HG03139 (cell line): Measurements from ENCODE around the gene OXLD1.

Source experiments
- ATAC-seq: cut with Tn5 transposase; IDR thresholded peaks from one replicate; pipeline ENCODE4 v1.9.1; 2021; ENCODE audit not compliant: unreplicated experiment

The OXLD1 gene

GRCh38 chr17:81666342-81667191, at the start of gene OXLD1, which contains the start of gene CCDC137:
OXLD1 (minus strand) TSS chr17:81666605; CDS start chr17:81666577, 28 bp downstream.
CCDC137 (plus strand) TSS chr17:81666737; CDS start chr17:81666767, 30 bp downstream.
- peak; percentile 95 for ATAC-seq

GRCh38 chr17:81715107-81715871, 48.9 kb upstream of the OXLD1 start:
- no peak for ATAC-seq

GRCh38 chr17:81714412-81715106, 48.2 kb upstream of the OXLD1 start:
- ATAC-seq: no peak

- ATAC-seq: no peak
Measured at GRCh38 chr17:81713556-81714411, 47.4 kb upstream of the OXLD1 start.

- no peak for ATAC-seq
Measured at GRCh38 chr17:81713004-81713555, 46.7 kb upstream of the OXLD1 start.

- ATAC-seq: peak; percentile 7
Measured at GRCh38 chr17:81712468-81713003, 46.1 kb upstream of the OXLD1 start.

GRCh38 chr17:81711814-81712467, 45.5 kb upstream of the OXLD1 start, which contains the start of gene SLC25A10:
SLC25A10 (plus strand) TSS chr17:81712284; CDS start chr17:81712427, 143 bp downstream.
- ATAC-seq: peak; percentile 58

GRCh38 chr17:81710514-81711308, 44.3 kb upstream of the OXLD1 start:
- no peak for ATAC-seq

- no peak for ATAC-seq
Measured at GRCh38 chr17:81708739-81709185, 42.4 kb upstream of the OXLD1 start.

GRCh38 chr17:81707725-81708646, 41.6 kb upstream of the OXLD1 start:
- ATAC-seq: no peak

- no peak for ATAC-seq
Measured at GRCh38 chr17:81706757-81707624, 40.6 kb upstream of the OXLD1 start.

- ATAC-seq: no peak
Measured at GRCh38 chr17:81706232-81706611, 39.8 kb upstream of the OXLD1 start.

- no peak for ATAC-seq
Measured at GRCh38 chr17:81705518-81706231, 39.3 kb upstream of the OXLD1 start.

GRCh38 chr17:81703747-81704654, 37.6 kb upstream of the OXLD1 start:
- no peak for ATAC-seq
